DMS153 treated with DMSO at 0.1 percent for 48 hours (cell line): ENCODE results near the gene SPECC1L.

Experiments
- DNase-seq: peaks from one replicate; lab custom pipeline; 2025; ENCODE audit not compliant: unreplicated experiment; lab: John Stamatoyannopoulos, UW

Gene SPECC1L

GRCh38 chr22:24412274-24412673 is 141.6 kb downstream of the SPECC1L start:
- DNase-seq = no peak

- DNase-seq = no peak
These were observed 142.6 kb downstream of the SPECC1L start for GRCh38 chr22:24413271-24413670.

GRCh38 chr22:24413736-24414385 is 143.2 kb downstream of the SPECC1L start:
- DNase-seq = no peak

- DNase-seq = no peak
These were observed 143.9 kb downstream of the SPECC1L start for GRCh38 chr22:24414523-24414922.

GRCh38 chr22:24414984-24415945 is 144.6 kb downstream of the SPECC1L start:
- no peak for DNase-seq

GRCh38 chr22:24416095-24416494 is 145.5 kb downstream of the SPECC1L start:
- no peak for DNase-seq

GRCh38 chr22:24416611-24417010 is 146.0 kb downstream of the SPECC1L start:
- no peak for DNase-seq

- DNase-seq = no peak
These were observed 146.6 kb downstream of the SPECC1L start for GRCh38 chr22:24417200-24417599.

- no peak for DNase-seq
These were observed 147.4 kb downstream of the SPECC1L start for GRCh38 chr22:24417901-24418641.

GRCh38 chr22:24418786-24419474 is 148.3 kb downstream of the SPECC1L start:
- peak; percentile 7 for DNase-seq

- no peak for DNase-seq
These were observed 148.8 kb downstream of the SPECC1L start for GRCh38 chr22:24419475-24419850.

- DNase-seq = no peak
These were observed 149.7 kb downstream of the SPECC1L start for GRCh38 chr22:24420072-24420976.

GRCh38 chr22:24420977-24421343 is 150.3 kb downstream of the SPECC1L start:
- no peak for DNase-seq

GRCh38 chr22:24421428-24421931 is 150.8 kb downstream of the SPECC1L start:
- no peak for DNase-seq

- DNase-seq = no peak
These were observed 151.6 kb downstream of the SPECC1L start for GRCh38 chr22:24422102-24422665.

GRCh38 chr22:24423519-24424000 is 152.9 kb downstream of the SPECC1L start:
- peak; percentile 7 for DNase-seq

- no peak for DNase-seq
These were observed 153.6 kb downstream of the SPECC1L start for GRCh38 chr22:24424001-24424900.
